Lower leg skin (tissue), 3 donors: ENCODE results near the gene UVSSA.

ENCODE experiments used
- CTCF ChIP-seq, 3 donors: fragments of 450-650 bp; IDR thresholded peaks; one replicate each; pipeline ENCODE4 v1.5.1; 2016; ENCODE audit warnings: antibody characterized with exemption in 3 of 3, mild to moderate bottlenecking in 3 of 3, moderate library complexity in 2 of 3
- POLR2A ChIP-seq, 2 donors: fragments of 450-650 bp; IDR thresholded peaks; one replicate each; pipeline ENCODE4 v1.6.1; 2016 to 2017; ENCODE audit warnings: antibody characterized with exemption in 2 of 2, mild to moderate bottlenecking in 1 of 2, moderate library complexity in 1 of 2

- TF ChIP-seq CTCF (IDR thresholded peaks at IDR 0.05), result no peak
- no peak for TF ChIP-seq POLR2A (IDR thresholded peaks at IDR 0.05)
Measured at GRCh38 chr4:1315306-1315705, 31.7 kb upstream of the UVSSA start.
